ENCODE measurements around the gene SLC13A4.

DNA sequence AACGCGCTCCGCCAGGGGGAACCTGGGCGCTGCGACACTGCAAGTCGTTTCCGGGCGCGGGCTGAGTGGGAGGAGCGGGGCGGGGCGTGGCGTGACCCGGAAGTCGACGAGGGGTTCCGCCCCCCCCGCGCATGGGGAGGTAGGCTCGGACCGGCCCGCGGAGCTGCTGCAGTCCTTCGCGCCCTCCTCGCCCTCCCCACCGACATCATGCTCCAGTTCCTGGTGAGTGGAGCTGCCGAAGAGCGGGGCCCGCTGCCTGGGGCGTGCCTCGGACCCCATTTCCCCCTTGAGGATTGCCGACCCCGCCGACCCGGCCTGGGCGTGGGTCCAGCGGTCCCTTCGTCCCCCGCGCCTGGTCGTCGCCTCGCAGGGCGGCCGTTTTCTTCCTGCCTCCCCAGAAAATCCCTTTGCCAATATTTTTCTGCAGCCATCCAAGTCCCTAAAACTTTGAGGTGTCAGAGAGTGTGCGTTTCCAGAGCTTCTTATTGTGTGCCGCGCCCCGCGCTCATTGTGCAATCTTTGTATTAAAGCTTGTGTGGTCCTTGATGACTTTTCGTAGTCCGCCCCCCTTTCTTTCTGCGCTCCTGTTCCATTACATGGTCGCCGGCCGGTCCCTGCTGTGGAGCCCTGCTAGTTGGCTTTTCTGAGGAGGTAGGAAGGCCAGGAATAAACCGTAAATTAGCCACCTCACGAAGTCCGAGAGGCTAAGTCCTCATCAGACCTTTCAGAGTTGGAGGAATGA lies 65.4 kb downstream of the SLC13A4 start, which contains the start of gene STMP1:
- TF ChIP-seq POLR2A (IDR thresholded peaks at IDR 0.05) (peak; percentile 78 to 94), CTCF (IDR thresholded peaks at IDR 0.05) (peak; percentile 87 to 94 (median 93))

All from uterus (tissue), 2 donors.